IMR-90 (cell line): ENCODE data around the gene RTN4RL2. TPM values are rescaled to one million over a fixed set of nuclear protein-coding genes. Genes with fewer than 3 reads are reported as not detected.

Experiments used
- ATAC-seq: fragments of 200-7000 bp; cut with Tn5 transposase; 2 replicates; pipeline ENCODE4 v1.9.1; 2020; ENCODE audit warnings: low read depth, mild to moderate bottlenecking, moderate library complexity
- BruUV-seq: library from RNA; stranded (reverse); fragments of 400-500 nt; replicated peaks from 2 replicates; lab custom pipeline; 2021; lab: Mats Ljungman, UMichigan
- CTCF ChIA-PET: fragments of 300-600 bp; formaldehyde crosslinking; extraction: SDS; loops from one replicate; lab custom pipeline; 2021; ENCODE audit warnings: antibody characterized with exemption; lab: Yijun Ruan, JAX
- POLR2A ChIA-PET: fragments of 300-600 bp; sonication (Branson Sonifier 250); formaldehyde crosslinking; loops from one replicate; lab custom pipeline; 2022; ENCODE audit warnings: antibody characterized with exemption; ENCODE audit not compliant: unreplicated experiment; lab: Charles Lee
- DNase-seq: peaks from one replicate; pipeline ENCODE4 v3.0.0; 2013
- H2AFZ ChIP-seq: replicated peaks from 2 replicates; pipeline ENCODE3; 2013; ENCODE audit warnings: low read length, mild to moderate bottlenecking; ENCODE audit not compliant: poor library complexity
- H2AK5ac ChIP-seq: 2 replicates; pipeline ENCODE4 v1.6.1; 2013; ENCODE audit warnings: low read depth, low read length, inconsistent platforms
- H2AK9ac ChIP-seq: replicated peaks from 2 replicates; pipeline ENCODE3; 2013; ENCODE audit warnings: mild to moderate bottlenecking, low read depth, low read length, moderate library complexity; ENCODE audit not compliant: poor library complexity
- H2BK120ac ChIP-seq: 2 replicates; pipeline ENCODE4 v1.6.1; 2013; ENCODE audit warnings: low read depth, low read length, inconsistent platforms
- H2BK15ac ChIP-seq: 3 replicates; pipeline ENCODE4 v1.6.1; 2013; ENCODE audit warnings: low read depth, low read length, inconsistent platforms
- H2BK20ac ChIP-seq: 2 replicates; pipeline ENCODE4 v1.6.1; 2013; ENCODE audit warnings: low read depth, mild to moderate bottlenecking, inconsistent platforms, low read length, moderate library complexity
- H2BK5ac ChIP-seq: 2 replicates; pipeline ENCODE4 v1.6.1; 2013; ENCODE audit warnings: mild to moderate bottlenecking, low read depth, low read length, inconsistent platforms; ENCODE audit not compliant: poor library complexity, severe bottlenecking
- H3K14ac ChIP-seq: replicated peaks from 2 replicates; pipeline ENCODE4 v1.6.1; 2013; ENCODE audit warnings: low read depth, low read length, inconsistent platforms
- H3K18ac ChIP-seq: 2 replicates; pipeline ENCODE4 v1.6.1; 2013; ENCODE audit warnings: low read depth, low read length, control low read depth
- H3K23ac ChIP-seq: 2 replicates; pipeline ENCODE4 v1.6.1; 2013; ENCODE audit warnings: low read depth, low read length, inconsistent platforms
- H3K27ac ChIP-seq: 2 replicates; pipeline ENCODE4 v1.5.1; 2013; ENCODE audit warnings: mild to moderate bottlenecking, control low read depth, low read length; ENCODE audit not compliant: insufficient read depth
- H3K27me3 ChIP-seq: 2 replicates; pipeline ENCODE4 v1.6.1; 2013; ENCODE audit warnings: low read length; ENCODE audit not compliant: control insufficient read depth, insufficient read depth
- H3K36me3 ChIP-seq: 2 replicates; pipeline ENCODE4 v1.6.1; 2013; ENCODE audit warnings: low read length, mixed read lengths; ENCODE audit not compliant: control insufficient read depth, insufficient read depth
- H3K4ac ChIP-seq: 2 replicates; pipeline ENCODE4 v1.6.1; 2013; ENCODE audit warnings: low read depth, low read length, inconsistent platforms
- H3K4me1 ChIP-seq: 2 replicates; pipeline ENCODE4 v1.6.1; 2013; ENCODE audit warnings: low read length, mixed read lengths; ENCODE audit not compliant: control insufficient read depth, insufficient read depth
- H3K4me2 ChIP-seq: 2 replicates; pipeline ENCODE4 v1.6.1; 2013; ENCODE audit warnings: low read depth, mild to moderate bottlenecking, control low read depth, low read length, moderate library complexity
- H3K4me3 ChIP-seq: 2 replicates; pipeline ENCODE4 v1.5.1; 2013; ENCODE audit warnings: low read depth, mild to moderate bottlenecking, control low read depth, low read length, moderate library complexity; ENCODE audit not compliant: insufficient read depth
- H3K56ac ChIP-seq: 2 replicates; pipeline ENCODE4 v1.6.1; 2013; ENCODE audit warnings: low read length, inconsistent platforms; ENCODE audit not compliant: insufficient read depth; ENCODE audit errors: extremely low read depth
- H3K79me1 ChIP-seq, 2 experiments: 2 replicates each; pipeline ENCODE4 v1.6.1; 2013; ENCODE audit warnings: low read length in 2 of 2, inconsistent platforms in 1 of 2, low read depth in 1 of 2
- H3K9ac ChIP-seq: 2 replicates; pipeline ENCODE4 v1.6.1; 2013; ENCODE audit warnings: low read depth, low read length, control low read depth
- H3K9me1 ChIP-seq: 2 replicates; pipeline ENCODE4 v1.6.1; 2013; ENCODE audit warnings: low read length, inconsistent platforms; ENCODE audit not compliant: insufficient read depth
- H3K9me3 ChIP-seq: 2 replicates; pipeline ENCODE4 v1.6.1; 2013; ENCODE audit warnings: low read length; ENCODE audit not compliant: control insufficient read depth, insufficient read depth
- H4K20me1 ChIP-seq: 2 replicates; pipeline ENCODE4 v1.6.1; 2013; ENCODE audit warnings: low read length, inconsistent platforms; ENCODE audit not compliant: insufficient read depth
- H4K5ac ChIP-seq: 2 replicates; pipeline ENCODE4 v1.6.1; 2013; ENCODE audit warnings: mild to moderate bottlenecking, low read depth, low read length, control low read depth
- H4K8ac ChIP-seq, 2 experiments: 2 replicates each; pipeline ENCODE4 v1.6.1; 2013; ENCODE audit warnings: low read depth in 2 of 2, low read length in 2 of 2, control low read depth in 1 of 2, inconsistent platforms in 1 of 2
- H4K91ac ChIP-seq: 2 replicates; pipeline ENCODE4 v1.6.1; 2013; ENCODE audit warnings: low read depth, low read length, inconsistent platforms; ENCODE audit not compliant: insufficient read depth
- CEBPB ChIP-seq: IDR thresholded peaks from 2 replicates; pipeline ENCODE4 v1.6.1; 2012; ENCODE audit warnings: low read depth, low read length, improper control_type of control experiment
- CHD1 ChIP-seq: IDR thresholded peaks from 2 replicates; pipeline ENCODE4 v1.6.1; 2012; ENCODE audit warnings: low read depth, low read length, improper control_type of control experiment
- MAZ ChIP-seq: IDR thresholded peaks from 2 replicates; pipeline ENCODE4 v1.6.1; 2012; ENCODE audit warnings: low read depth, mild to moderate bottlenecking, low read length, improper control_type of control experiment, moderate library complexity, borderline replicate concordance
- NFE2L2 ChIP-seq: fragments of 150-350 bp; IDR thresholded peaks from 2 replicates; pipeline ENCODE4 v1.6.1; 2016; ENCODE audit warnings: low read depth, mild to moderate bottlenecking, low read length
- WGBS, 2 experiments: methylation state at CpG; one replicate each; pipeline versions ENCODE4 v1.1.5 to v1.1.7; 2013; ENCODE audit warnings: missing lambda C conversion rate in 2 of 2; ENCODE audit not compliant: insufficient read length in 1 of 2; ENCODE audit errors: extremely low coverage in 2 of 2; 5-methylcytosine and 5-hydroxymethylcytosine counted together
- dilution Hi-C: fragments of 300-500 bp; cut with HindIII; formaldehyde crosslinking; loops from one replicate; pipeline ENCODE4 v1.14.3; 2018; ENCODE audit warnings: low sequenced_read_pairs; ENCODE audit not compliant: unreplicated experiment
- in situ Hi-C: fragments of 300-500 bp; cut with MboI; formaldehyde crosslinking; loops from 3 replicates; pipeline ENCODE4 v1.14.3; 2019; ENCODE audit warnings: low sequenced_read_pairs, inconsistent platforms, mixed read lengths
- intact Hi-C: fragments of 100-400 bp; cut with micrococcal nuclease; formaldehyde crosslinking; loops from 2 replicates; pipeline ENCODE4 v1.10.0; 2022
- polyA plus RNA-seq, 3 experiments: library from polyadenylated mRNA; depleted of rRNA; stranded (reverse); fragments of >200 nt; gene quantifications; 2 replicates each; pipeline ENCODE4 v1.2.3, GENCODE V29; 2012; ENCODE audit warnings: low replicate concordance in 1 of 3
- total RNA-seq: library from RNA; depleted of rRNA; stranded (reverse); fragments of >200 nt; gene quantifications from 2 replicates; pipeline ENCODE4 v1.2.3, GENCODE V29; 2012

The RTN4RL2 gene
- total and polyA plus RNA-seq, 2 of the 4 experiments (the other 2 are of a cell fraction): 1.5 TPM; not detected in 1

GRCh38 chr11:57521116-57521515, 60.8 kb downstream of the RTN4RL2 start:
- Histone ChIP-seq H3K9me1 (no peaks in the 10 kb centered on the region), H2BK120ac (no peak overlapping the region), H3K27ac (no peak overlapping the region), H2BK15ac (no peak overlapping the region), H3K9me3 (no peaks in the 10 kb centered on the region), H4K20me1 (no peaks in the 10 kb centered on the region), H3K56ac (no peak overlapping the region), H3K14ac (no peak overlapping the region), H3K27me3 (no peaks in the 10 kb centered on the region), H3K9ac (no peak overlapping the region), H4K8ac (no peak overlapping the region), H3K23ac (no peak overlapping the region), H2BK20ac (no peak overlapping the region), H2AK9ac (no peak overlapping the region), H3K4me3 (no peak overlapping the region), H4K91ac (no peak overlapping the region), H3K18ac (no peak overlapping the region), H2AFZ (no peak overlapping the region), H2AK5ac (no peak overlapping the region), H3K4me2 (no peak overlapping the region), H3K4ac (no peak overlapping the region), H3K4me1 (no peaks in the 10 kb centered on the region), H2BK5ac (no peak overlapping the region), H3K36me3 (no peaks in the 10 kb centered on the region), H3K79me1 (0 out of 4 replicates have a peak, but pooled peaks cover 0 to under 1% of the 10 kb centered on the region in 2 experiments), H4K5ac (no peak overlapping the region)
- BruUV-seq: no TSS peak
- dilution Hi-C loops (no loop called here), in situ Hi-C loops (loop anchor here (25.0 kb wide), 1 partner anchor 684 kb away; no protein-coding TSS in a partner anchor), intact Hi-C loops (no loop called here)
- CTCF ChIA-PET: interaction anchor here (2.1 kb wide), 1 partner anchor 27 kb away, joined by 6 read pairs; no protein-coding TSS in a partner anchor
- POLR2A ChIA-PET: no interaction called here
- no peak for DNase-seq
- WGBS, 2 experiments: no CpG with 5 or more reads among the region's 2 CpGs
- no peak for TF ChIP-seq CHD1
- TF ChIP-seq MAZ: no peak
- no peak for TF ChIP-seq CEBPB
- TF ChIP-seq NFE2L2: no peak
- ATAC-seq: no peak
